ENCODE data around the gene EIF4E2.

- TF ChIP-seq CTCF (IDR thresholded peaks at IDR 0.05; ENCODE audit: low read depth, low read length): no peak
- no peak for TF ChIP-seq POLR2A (IDR thresholded peaks at IDR 0.05; ENCODE audit: extremely low read depth, insufficient read length)
Measured at GRCh38 chr2:232512602-232513001, 37.9 kb upstream of the EIF4E2 start.

Data from NB4 (cell line).